GM19240 (cell line): Measurements from ENCODE around the gene REPIN1.

Experiments used
- DNase-seq: peaks from one replicate; pipeline ENCODE4 v3.0.0; 2011; ENCODE audit warnings: low spot score; ENCODE audit not compliant: insufficient read length

REPIN1 gene

DNA sequence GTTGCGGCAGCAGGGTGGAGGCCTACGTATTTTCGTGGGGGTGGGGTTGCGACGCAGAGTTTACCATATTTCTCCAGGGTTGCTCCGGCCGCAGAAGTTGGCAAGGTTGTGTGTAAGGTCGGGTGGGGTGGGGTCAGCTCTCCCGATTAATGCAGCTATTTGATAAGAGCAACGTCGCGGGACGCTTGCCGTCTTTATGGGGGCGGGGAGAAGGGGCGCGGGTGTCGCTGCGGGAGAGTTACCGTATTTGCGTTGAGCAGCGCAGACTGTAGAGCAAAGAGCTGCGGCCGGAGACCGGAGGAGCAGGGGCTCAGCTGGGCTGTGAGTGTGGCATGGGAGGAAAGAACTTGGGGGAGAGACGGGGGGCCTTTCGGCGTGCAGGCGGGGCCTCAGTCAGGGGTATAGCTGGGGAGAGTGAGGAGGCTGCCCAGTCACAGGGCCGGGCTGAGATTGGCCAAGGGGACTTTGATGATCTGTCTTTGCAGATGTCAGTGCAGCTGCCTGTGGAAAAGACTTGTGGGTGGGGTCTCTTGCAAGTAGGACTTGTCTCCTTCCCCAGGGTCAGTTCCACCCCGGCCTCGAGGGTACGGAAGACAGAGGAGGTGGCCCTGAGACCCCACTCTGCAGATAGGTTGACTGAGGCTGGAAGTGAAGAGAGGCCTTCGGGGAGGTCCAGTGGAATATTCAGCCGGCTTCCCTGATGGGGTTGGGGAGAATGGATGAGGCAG is 37.1 kb downstream of the REPIN1 start:
- no peak for DNase-seq

DNA sequence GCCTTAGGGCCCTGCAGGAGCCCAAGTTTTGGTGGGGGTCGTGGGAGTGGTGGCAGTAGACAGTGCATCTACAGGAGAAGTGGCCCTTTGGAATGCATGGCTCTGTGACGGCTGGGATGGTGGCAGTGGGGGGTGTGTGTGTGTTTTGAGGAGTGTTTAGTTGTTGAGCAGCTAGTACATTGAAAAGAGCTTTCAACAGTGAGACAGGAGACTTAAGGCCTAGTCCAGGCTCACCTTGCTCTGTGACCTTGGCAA is 37.6 kb downstream of the REPIN1 start:
- no peak for DNase-seq

DNA sequence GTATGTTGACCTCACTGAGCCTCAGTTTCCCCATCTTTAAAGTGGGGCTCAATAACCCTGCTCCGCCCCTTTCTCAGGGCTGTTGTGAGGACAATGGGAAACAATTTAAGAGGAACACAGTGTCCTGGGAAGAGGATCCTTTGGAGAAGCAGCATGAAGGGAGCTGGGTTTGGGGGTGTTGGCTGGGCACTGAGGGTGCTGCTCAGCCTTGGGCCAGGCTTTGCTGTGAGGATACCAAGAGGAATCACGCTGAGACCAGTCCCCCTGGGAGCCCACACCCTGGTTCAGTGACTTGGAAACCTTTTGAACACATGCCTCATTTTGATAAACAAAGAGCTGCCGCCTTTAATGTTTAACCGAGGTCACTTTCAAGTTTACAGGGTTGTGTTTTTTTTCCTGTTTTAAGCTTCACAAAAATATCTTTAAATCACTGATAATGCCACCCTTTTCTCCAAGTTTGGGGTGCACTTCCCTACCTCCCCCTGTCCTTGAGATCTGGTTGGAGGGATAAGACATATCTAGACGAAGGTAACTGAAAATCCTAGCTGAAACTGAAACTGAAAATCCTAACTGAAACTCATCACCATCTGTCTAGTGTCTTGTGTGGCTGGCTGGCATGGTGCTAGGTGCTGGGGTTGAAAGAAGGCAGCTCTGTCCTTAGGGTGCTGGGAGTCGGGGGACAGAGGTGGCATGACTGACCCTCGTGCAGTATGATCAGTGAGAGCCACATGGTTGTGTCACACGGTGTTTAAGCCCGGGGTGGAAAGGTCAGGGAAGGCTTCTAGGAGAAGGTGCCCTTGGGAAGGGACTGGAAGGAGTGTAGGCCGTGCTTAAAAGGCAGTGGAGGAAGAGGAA is 38.2 kb downstream of the REPIN1 start:
- DNase-seq: peak; percentile 58

- no peak for DNase-seq
These were observed 39.2 kb downstream of the REPIN1 start for GRCh38 chr7:150407588-150408392.

- no peak for DNase-seq
These were observed 40.0 kb downstream of the REPIN1 start for GRCh38 chr7:150408393-150409299.

DNA sequence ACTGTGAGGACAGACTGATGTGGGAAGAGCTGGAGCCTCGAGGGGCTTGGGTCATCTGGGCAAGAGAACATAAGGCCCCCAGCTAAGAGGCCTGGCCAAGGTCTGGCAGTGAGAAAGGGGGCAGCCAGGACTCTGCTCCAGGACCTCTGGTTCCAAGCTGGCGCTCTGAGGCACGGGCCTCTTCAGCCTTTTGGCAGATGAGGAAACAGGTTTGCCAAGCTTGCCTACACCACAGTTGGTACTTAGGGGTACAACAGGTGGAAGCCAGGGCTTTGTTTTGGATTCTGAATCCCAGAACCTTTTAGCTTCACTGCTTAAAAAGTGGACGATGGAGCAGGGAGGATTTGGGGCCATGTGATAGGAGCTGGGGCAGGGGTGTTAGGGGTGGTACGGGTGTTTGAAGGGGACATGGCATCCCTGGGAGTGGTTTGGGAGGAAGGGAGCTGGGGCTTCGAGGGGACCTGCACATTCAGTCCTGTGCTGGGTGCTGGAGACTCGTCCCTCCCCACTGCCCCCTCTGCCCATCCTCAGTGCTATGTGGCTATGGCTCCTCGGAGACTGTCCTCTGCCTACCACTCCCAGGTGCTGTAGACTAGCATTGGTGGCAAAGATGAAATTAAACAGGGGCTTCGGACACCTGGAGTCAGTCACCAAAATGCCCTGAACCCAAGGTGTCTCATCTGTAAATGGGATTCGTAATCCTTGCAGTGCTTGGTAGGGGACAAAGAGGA is 40.8 kb downstream of the REPIN1 start:
- DNase-seq: no peak

DNA sequence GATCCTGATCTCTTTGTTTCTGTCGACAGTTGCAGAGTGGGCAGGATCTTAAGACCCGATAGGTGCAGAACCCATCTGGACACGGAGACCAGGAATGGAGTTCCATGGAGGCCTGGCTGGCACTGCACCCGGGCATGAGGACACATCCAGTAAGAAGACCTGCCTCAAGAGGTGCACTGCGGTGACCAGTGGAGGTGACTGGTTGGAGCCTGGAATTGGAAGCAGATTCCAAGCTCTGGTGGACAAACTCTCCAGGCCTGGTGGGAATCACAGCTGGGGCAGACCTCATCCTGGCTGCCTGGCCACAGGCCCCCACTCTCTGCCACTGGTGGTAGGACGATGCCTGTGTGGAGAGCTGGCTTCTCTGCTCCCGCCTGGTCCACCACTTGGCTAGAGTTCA is 41.5 kb downstream of the REPIN1 start:
- no peak for DNase-seq

- DNase-seq: no peak
These were observed 42.2 kb downstream of the REPIN1 start for GRCh38 chr7:150410680-150411346.

- DNase-seq: no peak
These were observed 43.0 kb downstream of the REPIN1 start for GRCh38 chr7:150411606-150412005.

DNA sequence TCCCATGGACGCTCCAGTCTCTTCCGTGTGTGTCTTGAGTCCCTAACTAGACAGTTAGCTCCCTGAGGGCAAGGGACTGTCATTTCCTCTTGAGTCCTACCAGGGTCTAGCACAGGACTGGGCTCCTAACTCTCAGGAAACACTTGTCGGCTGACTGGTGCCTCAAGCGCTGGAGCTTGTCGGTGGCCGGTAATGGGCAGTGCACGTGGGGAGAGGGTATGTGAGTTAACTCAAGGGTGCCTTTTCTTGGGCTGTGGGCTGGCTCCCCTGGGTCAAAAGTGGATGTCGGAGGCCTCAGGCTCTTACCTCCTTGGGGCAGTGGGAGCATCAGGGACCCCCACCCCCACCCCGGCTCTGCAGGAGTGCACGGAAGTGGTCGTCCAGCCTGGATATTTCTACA is 43.4 kb downstream of the REPIN1 start:
- no peak for DNase-seq

GRCh38 chr7:150412518-150413488 is 44.2 kb downstream of the REPIN1 start:
- DNase-seq: no peak

DNA sequence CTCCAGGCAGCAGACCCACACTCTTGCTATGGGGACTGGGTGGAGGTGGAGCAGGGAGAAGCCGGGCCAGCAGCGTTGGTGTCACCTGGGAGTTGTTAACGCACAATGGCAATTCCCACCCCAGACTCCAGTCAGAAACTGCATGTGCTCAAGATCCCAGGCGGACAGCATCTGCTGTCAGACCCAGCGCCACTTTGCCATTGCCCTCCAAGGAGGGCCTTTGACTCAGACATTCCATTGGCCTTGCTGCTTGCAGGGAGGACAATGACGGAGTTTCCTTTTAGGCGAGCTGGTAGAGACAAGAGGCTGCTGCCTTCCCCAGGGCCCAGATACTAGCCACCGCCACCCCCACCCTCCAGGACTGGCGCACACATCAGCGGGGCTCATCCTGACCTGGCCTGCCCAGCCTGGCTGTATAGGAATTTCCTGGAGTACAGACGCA is 45.0 kb downstream of the REPIN1 start:
- DNase-seq: no peak

GRCh38 chr7:150415161-150416153 is 46.8 kb downstream of the REPIN1 start:
- no peak for DNase-seq

GRCh38 chr7:150417239-150417638 is 48.6 kb downstream of the REPIN1 start:
- DNase-seq: no peak

- DNase-seq: no peak
These were observed 49.2 kb downstream of the REPIN1 start for GRCh38 chr7:150417863-150418262.

- DNase-seq: no peak
These were observed 51.6 kb downstream of the REPIN1 start for GRCh38 chr7:150420242-150420641.

- peak; percentile 87 for DNase-seq
These were observed 52.5 kb downstream of the REPIN1 start for GRCh38 chr7:150420987-150421674.
